HG03064 (cell line): ENCODE measurements around the gene VIT.

Experiments
- ATAC-seq: cut with Tn5 transposase; IDR thresholded peaks from one replicate; pipeline ENCODE4 v1.9.1; 2021; ENCODE audit warnings: low read depth; ENCODE audit not compliant: unreplicated experiment

Gene VIT

GRCh38 chr2:36849265-36849664, 152.8 kb downstream of the VIT start:
- ATAC-seq: no peak

- ATAC-seq: no peak
Observed at GRCh38 chr2:36854241-36854640, 157.7 kb downstream of the VIT start.

- no peak for ATAC-seq
Observed at GRCh38 chr2:36855429-36855828, 158.9 kb downstream of the VIT start.

GRCh38 chr2:36857713-36858112, 161.2 kb downstream of the VIT start:
- ATAC-seq: no peak

GRCh38 chr2:36858551-36859365, 162.3 kb downstream of the VIT start:
- peak; percentile 62 for ATAC-seq

GRCh38 chr2:36859366-36859792, 162.9 kb downstream of the VIT start:
- no peak for ATAC-seq

GRCh38 chr2:36861896-36862295, 165.4 kb downstream of the VIT start:
- ATAC-seq: no peak
